SK-N-SH treated with all-trans-retinoic acid at 6 μM for 48 hours (cell line): ENCODE results near the gene CNTN4.

Experiments
- ARNTL ChIP-seq: fragments of 450-650 bp; formaldehyde crosslinking; IDR thresholded peaks from 2 replicates; pipeline ENCODE4 v1.5.0; 2020; ENCODE audit warnings: low read depth, mild to moderate bottlenecking, moderate library complexity, borderline replicate concordance
- CSDC2 ChIP-seq: fragments of 250-450 bp; sonication (Bioruptor Pico); IDR thresholded peaks from 2 replicates; pipeline ENCODE4 v1.5.0; 2020; ENCODE audit warnings: mild to moderate bottlenecking, moderate library complexity
- POU6F1 ChIP-seq: fragments of 250-450 bp; sonication (Bioruptor Pico); IDR thresholded peaks from 2 replicates; pipeline ENCODE4 v1.8.0; 2021; ENCODE audit warnings: low read depth, mild to moderate bottlenecking, moderate library complexity, borderline replicate concordance
- RARB ChIP-seq: fragments of 250-450 bp; sonication (Bioruptor Pico); IDR thresholded peaks from 2 replicates; pipeline ENCODE4 v1.8.0; 2021; ENCODE audit warnings: mild to moderate bottlenecking, moderate library complexity
- SNAI2 ChIP-seq: fragments of 250-450 bp; sonication (Bioruptor Pico); IDR thresholded peaks from 2 replicates; pipeline ENCODE4 v1.5.0; 2020; ENCODE audit warnings: mild to moderate bottlenecking, moderate library complexity
- TCF4 ChIP-seq: fragments of 250-450 bp; sonication (Bioruptor Pico); IDR thresholded peaks from 2 replicates; pipeline ENCODE4 v1.8.0; 2021; ENCODE audit warnings: mild to moderate bottlenecking, moderate library complexity, borderline replicate concordance
- TOX ChIP-seq: fragments of 250-450 bp; sonication (Bioruptor Pico); IDR thresholded peaks from 2 replicates; pipeline ENCODE4 v1.8.0; 2021; ENCODE audit warnings: mild to moderate bottlenecking, moderate library complexity, borderline replicate concordance
- ZFP30 ChIP-seq: fragments of 450-650 bp; formaldehyde crosslinking; IDR thresholded peaks from 2 replicates; pipeline ENCODE4 v1.5.0; 2022; ENCODE audit warnings: mild to moderate bottlenecking, moderate library complexity
- TF ChIP-seq, protein P1 (sequence below): fragments of 250-450 bp; sonication (Bioruptor Pico); IDR thresholded peaks from 2 replicates; pipeline ENCODE4 v1.5.0; 2020; ENCODE audit warnings: mild to moderate bottlenecking, moderate library complexity
- TF ChIP-seq, protein P2 (sequence below): fragments of 250-450 bp; sonication (Bioruptor Pico); IDR thresholded peaks from 2 replicates; pipeline ENCODE4 v1.8.0; 2020; ENCODE audit warnings: mild to moderate bottlenecking, moderate library complexity, borderline replicate concordance

DNA sequence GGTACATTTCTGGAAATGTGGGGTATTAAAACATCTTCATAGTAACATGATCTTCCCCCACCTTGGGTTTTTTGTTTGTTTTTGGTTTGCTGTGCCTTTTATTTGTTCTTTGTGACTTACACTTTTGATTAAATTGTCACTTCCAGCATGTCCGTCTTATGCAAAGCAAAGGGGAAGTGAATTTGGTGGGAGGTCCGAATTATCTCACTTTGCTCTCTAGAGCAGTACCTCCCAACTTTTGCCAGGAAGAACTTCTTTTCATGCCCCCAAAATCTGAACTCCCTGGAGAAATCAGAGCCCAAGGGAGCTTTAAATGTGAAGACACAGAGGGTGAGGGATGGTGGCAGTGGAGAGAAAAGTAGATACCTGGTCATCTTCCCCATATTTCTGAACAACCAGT lies 838.4 kb downstream of the CNTN4 start:
- TF ChIP-seq ZFP30 (CRISPR knock-in tag), result no peak
- no peak for TF ChIP-seq RARB (CRISPR knock-in tag)
- TF ChIP-seq ARNTL (CRISPR knock-in tag), result no peak
- TF ChIP-seq, protein P1, sequence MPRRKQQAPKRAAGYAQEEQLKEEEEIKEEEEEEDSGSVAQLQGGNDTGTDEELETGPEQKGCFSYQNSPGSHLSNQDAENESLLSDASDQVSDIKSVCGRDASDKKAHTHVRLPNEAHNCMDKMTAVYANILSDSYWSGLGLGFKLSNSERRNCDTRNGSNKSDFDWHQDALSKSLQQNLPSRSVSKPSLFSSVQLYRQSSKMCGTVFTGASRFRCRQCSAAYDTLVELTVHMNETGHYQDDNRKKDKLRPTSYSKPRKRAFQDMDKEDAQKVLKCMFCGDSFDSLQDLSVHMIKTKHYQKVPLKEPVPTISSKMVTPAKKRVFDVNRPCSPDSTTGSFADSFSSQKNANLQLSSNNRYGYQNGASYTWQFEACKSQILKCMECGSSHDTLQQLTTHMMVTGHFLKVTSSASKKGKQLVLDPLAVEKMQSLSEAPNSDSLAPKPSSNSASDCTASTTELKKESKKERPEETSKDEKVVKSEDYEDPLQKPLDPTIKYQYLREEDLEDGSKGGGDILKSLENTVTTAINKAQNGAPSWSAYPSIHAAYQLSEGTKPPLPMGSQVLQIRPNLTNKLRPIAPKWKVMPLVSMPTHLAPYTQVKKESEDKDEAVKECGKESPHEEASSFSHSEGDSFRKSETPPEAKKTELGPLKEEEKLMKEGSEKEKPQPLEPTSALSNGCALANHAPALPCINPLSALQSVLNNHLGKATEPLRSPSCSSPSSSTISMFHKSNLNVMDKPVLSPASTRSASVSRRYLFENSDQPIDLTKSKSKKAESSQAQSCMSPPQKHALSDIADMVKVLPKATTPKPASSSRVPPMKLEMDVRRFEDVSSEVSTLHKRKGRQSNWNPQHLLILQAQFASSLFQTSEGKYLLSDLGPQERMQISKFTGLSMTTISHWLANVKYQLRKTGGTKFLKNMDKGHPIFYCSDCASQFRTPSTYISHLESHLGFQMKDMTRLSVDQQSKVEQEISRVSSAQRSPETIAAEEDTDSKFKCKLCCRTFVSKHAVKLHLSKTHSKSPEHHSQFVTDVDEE (CRISPR knock-in tag), result no peak
- no peak for TF ChIP-seq POU6F1 (CRISPR knock-in tag)
- TF ChIP-seq, protein P2, sequence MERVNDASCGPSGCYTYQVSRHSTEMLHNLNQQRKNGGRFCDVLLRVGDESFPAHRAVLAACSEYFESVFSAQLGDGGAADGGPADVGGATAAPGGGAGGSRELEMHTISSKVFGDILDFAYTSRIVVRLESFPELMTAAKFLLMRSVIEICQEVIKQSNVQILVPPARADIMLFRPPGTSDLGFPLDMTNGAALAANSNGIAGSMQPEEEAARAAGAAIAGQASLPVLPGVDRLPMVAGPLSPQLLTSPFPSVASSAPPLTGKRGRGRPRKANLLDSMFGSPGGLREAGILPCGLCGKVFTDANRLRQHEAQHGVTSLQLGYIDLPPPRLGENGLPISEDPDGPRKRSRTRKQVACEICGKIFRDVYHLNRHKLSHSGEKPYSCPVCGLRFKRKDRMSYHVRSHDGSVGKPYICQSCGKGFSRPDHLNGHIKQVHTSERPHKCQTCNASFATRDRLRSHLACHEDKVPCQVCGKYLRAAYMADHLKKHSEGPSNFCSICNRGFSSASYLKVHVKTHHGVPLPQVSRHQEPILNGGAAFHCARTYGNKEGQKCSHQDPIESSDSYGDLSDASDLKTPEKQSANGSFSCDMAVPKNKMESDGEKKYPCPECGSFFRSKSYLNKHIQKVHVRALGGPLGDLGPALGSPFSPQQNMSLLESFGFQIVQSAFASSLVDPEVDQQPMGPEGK (CRISPR knock-in tag), result no peak
- no peak for TF ChIP-seq TOX (CRISPR knock-in tag)
- TF ChIP-seq SNAI2, result no peak
- TF ChIP-seq CSDC2 (CRISPR knock-in tag), result no peak
- TF ChIP-seq TCF4 (CRISPR knock-in tag), result no peak
